ENCODE data around the gene DIP2C.
"Not testable (repeated sequence)": the region's sequence is repeated elsewhere in the genome, so short reads cannot be mapped to it uniquely, and the experiment has no call there.

The DIP2C gene

DNA sequence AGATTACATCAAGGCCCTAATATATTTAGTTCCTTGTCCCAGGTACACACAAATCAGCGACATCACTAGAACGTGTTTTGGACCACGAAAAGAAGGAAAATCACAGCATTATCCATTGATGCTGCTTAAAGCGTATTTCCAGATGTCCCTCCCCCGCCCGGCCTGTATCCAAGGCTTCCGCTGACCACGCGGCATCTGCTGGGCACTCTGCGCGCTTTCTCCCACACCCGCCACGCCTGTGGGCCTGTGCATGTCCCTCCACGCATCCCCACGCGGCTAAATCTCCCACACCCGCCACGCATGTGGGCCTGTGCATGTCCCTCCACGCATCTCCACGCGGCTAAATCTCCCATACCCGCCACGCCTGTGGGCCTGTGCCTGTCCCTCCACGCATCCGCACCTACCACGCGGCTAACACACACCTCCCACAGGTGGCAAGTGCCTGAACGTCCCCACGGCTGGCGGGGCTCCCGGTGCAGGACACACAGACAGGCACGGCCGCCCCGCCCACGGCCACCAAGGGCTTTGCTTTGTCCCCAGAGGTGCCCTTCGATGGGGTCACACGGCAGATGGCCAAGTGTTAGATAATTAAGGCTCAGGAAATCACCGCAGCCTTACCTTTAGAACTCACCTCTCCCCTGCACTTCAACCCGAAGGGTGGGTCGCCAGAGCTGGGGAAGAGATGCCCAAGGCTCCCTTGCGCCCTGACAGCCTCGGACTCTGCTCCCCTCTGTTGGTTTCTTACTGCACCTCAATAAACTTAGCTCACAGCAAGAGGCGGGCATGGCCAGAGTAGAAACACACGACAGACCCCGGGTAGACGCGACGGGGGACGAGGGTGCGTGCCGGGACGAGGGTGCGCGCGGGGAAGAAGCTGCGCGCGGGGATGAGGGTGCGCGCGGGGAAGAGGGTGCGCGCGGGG is 49.5 kb downstream of the DIP2C start:
- DNase-seq (ENCODE audit: low spot score) = no peak

DNA sequence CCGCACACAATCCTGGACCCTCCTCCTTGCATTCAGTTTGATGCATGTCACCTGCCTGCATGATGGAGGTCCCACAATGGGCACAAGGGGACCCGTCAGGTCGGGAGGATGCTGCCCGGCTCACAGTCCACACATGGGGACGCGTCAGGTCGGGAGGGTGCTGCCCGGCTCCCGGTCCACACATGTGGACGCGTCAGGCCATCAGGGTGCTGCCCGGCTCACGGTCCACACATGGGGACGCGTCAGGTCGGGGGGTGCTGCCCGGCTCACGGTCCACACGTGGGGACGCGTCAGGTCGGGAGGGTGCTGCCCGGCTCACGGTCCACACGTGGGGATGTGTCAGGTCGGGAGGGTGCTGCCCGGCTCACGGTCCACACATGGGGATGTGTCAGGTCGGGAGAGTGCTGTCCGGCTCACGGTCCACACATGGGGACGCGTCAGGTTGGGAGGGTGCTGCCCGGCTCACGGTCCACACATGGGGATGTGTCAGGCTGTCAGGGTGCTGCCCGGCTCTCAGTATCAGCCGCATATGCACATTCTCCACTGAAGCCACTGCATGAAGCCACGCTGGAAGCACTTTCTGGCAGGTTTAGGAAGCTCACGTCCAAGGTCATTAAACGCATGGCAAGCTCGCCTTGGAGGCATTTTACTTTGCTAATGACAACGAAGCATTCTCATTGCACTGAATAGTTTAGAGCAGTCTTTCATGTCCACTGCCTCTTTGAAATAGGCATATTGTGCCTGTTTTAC is 50.3 kb downstream of the DIP2C start:
- no peak for DNase-seq (ENCODE audit: low spot score)

- DNase-seq (ENCODE audit: low spot score) = no peak
These were observed 51.7 kb downstream of the DIP2C start for GRCh38 chr10:637771-638195.

DNA sequence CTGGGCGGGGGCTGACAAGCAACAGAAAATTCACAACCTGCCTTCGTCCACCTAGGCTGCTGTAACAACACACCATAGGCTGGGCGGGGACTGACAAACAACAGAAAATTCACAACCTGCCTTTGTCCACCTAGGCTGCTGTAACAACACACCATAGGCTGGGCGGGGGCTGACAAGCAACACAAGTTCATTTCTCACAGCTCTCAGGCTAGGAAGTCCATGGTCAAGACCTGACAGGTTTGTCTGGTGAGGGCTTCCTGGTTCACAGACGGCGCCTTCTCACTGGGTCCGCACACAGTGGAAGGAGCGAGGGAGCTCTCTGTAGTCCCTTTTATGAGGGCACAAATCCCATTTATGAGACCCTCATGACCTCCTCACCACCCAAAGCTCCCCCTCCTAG is 52.2 kb downstream of the DIP2C start:
- no peak for DNase-seq (ENCODE audit: low spot score)

DNA sequence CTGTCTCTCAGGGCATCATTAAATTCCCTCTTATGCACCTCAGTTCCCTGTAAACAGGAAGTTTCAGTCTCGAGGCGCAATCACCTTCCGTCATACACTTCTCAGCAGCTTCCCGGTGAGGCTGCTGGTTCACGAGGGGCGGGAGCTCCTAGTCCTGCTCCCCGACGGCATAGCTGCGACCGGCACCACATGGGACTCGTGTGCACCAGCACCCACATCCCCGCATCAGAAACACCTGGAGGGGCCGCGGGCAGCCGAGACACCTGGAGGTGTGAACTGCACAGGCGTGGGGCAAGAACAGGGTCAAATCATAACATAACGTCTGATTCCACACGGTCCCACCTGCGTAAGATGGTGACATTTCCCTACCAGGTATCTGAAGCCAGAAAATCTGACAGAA is 52.7 kb downstream of the DIP2C start:
- no peak for DNase-seq (ENCODE audit: low spot score)

GRCh38 chr10:636016-636730 is 53.3 kb downstream of the DIP2C start:
- no peak for DNase-seq (ENCODE audit: low spot score)

DNA sequence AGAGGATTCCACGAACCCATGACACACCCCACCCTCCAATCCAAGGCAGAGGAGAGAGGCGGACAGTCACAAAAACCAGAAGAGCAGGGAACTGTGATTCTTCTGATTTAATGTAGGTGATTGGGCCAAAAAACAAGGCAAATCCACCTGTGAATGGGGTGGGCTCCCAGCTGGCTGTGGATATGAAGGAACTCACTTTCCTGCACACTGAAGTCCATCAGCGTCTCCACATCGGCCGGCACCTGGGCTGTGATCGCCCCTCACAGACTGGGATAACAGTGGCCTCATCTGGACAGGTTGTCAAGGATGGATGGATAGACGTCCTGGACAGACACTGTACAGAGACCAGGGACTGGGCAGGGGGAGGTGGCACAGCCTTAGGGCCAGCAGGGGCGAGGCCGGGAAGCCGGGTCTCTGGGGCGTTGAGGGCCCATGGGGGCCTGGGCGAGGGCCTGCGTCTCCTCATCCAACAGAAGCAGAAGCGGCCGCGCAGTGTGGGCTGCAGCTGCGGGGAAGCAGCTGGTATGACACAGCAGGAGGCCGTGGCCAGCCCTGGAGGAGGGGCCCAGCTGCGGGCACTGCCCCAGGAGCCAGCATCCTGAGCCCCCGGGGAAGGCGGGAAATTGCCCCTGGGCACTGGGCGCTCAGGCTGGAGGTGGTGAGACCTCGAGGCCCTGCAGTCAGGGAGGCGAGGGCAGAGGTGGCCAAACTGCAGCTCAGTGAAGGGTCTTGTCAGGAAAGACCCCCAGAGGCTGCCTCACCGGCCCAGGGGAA is 54.2 kb downstream of the DIP2C start:
- no peak for DNase-seq (ENCODE audit: low spot score)

DNA sequence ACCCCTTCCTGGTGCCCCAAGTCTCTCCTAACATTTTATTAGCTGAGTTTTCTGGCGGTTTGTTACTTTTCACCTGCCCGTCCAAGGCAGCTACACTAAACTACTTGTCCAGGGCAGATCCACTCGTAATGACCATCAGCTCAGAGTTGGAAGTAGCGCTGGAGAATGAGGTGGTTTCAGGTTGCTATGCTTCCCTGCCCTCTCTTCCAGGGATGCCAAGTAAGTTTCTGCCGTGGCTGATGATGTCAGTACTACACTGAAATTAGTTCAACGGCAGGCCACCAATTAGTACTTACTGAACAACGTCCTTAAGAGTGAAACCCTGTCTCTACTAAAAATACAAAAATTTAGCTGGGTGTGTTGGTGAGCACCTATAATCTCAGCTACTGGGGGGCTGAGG is 55.2 kb downstream of the DIP2C start:
- no peak for DNase-seq (ENCODE audit: low spot score)

GRCh38 chr10:633279-634245 is 55.9 kb downstream of the DIP2C start:
- DNase-seq (ENCODE audit: low spot score) = no peak

DNA sequence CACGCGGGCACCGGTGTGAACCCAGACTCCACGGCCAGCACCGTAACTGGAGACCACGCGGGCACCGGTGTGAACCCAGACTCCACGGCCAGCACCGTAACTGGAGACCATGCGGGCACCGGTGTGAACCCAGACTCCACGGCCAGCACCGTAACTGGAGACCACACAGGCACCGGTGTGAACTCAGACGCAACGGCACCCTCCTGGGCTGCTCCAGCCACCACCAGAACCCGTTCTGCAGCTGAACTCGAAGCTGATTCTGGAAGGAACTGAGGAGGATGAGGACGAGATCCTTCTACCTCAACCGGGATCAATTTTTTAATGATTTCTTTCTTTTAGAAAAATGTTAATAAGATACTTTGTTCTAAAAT is 56.7 kb downstream of the DIP2C start:
- not testable (repeated sequence) for DNase-seq (ENCODE audit: low spot score)

GRCh38 chr10:632155-632806 is 57.2 kb downstream of the DIP2C start:
- DNase-seq (ENCODE audit: low spot score) = not testable (repeated sequence)

DNA sequence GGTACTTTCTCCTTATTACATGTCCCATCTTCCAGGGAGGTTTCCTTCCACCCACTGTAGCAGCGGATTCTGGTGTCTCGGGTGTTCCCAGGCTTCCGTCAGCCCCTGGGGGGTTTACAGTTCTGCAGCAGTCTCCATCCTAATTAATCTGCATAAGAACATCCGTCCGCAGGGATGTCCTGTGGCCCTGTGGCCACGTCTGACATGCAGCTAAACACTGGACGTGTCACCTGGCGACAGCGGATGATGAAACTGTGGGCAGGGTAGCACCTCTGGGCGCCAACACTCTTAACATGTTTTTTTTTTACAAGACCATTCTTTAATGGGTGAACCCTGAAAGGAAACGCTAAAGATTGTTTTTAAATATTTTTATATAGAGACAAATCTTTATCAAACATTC is 58.2 kb downstream of the DIP2C start:
- no peak for DNase-seq (ENCODE audit: low spot score)

GRCh38 chr10:630581-631073 is 58.8 kb downstream of the DIP2C start:
- no peak for DNase-seq (ENCODE audit: low spot score)

GRCh38 chr10:629186-629998 is 60.1 kb downstream of the DIP2C start:
- no peak for DNase-seq (ENCODE audit: low spot score)

DNA sequence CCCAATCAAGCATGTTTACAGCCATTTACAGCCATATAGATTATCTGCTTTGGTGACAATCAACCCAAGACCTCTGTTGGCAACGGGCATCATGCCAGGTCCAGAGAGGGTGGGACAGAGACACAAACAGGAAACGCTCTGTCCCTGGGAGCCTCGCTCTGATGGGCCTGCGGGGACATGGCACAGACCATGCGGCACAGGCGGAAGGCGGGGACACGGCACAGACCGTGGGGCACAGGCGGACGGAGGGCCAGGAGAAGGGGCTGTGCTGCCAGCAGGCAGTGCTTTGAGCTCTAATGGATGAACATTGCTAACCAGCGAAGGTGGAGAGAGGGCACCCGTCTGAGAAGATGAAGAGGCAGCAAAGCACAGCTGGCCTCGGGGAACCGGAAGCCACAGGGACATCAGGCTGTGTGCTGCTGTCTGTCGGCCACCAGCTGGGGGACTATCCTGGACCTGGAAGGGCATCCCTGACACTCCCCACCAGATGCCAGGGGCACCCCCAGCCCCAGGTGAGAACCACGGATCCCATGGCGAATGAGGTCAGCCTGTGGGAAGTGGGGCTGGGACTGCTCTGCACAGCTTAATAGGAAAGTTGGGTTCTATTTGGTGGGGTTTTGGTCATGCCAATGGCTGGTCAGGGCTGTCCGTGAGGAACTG is 61.0 kb downstream of the DIP2C start:
- no peak for DNase-seq (ENCODE audit: low spot score)

DNA sequence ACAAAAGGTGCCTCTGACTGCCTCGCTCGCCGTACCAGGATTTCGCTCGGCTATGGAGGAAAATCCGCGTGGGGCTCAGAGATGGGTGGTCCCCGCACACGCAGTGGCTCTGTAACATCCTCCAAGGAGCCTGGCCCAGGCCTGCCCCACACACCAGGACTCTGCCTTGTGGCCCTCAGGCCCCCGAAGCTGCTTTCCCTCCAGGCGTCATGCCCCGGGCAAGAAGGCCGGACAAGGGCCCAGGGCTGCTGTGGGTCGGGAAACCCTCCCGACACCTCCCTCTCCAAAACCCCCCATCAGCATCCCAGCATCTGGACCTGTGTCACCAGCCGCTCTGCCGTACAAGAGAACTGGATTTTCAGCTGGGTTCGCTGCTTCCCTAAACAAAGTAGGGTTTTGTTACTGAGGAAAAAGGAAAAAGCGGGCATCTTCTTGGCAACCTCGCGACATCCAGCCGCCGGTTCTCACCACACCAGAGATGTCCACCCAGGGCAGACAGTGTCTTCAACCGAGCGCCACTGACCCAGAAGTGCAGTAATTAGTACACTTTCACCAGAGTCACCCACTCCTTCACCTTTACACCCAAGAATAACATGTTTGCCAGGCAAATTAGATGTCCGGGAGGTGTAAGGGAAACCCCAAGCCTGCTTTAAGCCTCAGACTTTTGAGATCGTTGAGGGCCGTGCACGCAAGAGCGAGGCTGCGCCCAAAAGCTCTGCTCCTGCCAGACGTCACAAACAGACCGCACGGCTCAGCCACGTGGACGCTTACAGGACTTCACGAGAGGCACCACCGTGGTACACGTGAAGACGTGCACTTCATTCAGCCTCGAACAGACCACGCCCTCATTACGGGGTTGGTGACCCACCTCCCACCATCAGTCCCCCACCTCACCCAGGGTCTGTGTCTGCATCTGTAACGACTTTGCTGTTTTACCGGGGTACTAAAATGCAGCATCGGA is 62.2 kb downstream of the DIP2C start:
- DNase-seq (ENCODE audit: low spot score) = no peak
